Endometrial microvascular endothelial cells (primary cell): ENCODE data around the gene MORC2. TPM values are rescaled to one million over a fixed set of nuclear protein-coding genes. Genes with fewer than 3 reads are reported as not detected.

Experiments
- in situ Hi-C: cut with HindIII; loops from 2 replicates; pipeline ENCODE4 v1.10.0; 2017; ENCODE audit warnings: low sequenced_read_pairs, low pct_unique_long_range_greater_than_20kb; ENCODE audit errors: inconsistent ontology term
- total RNA-seq: library from RNA; depleted of rRNA; stranded (reverse); fragments of >200 nt; gene quantifications from one replicate; pipeline ENCODE4 v1.2.3, GENCODE V29; 2015; ENCODE audit errors: inconsistent ontology term

Gene MORC2
- 9.5 TPM for total RNA-seq

- in situ Hi-C loops: no loop called here
Measured at GRCh38 chr22:30968015-30968923, at the start of gene MORC2. TSS of gene MORC2 (minus strand) at chr22:30968774. CDS start at chr22:30967889, 885 bp downstream.

GRCh38 chr22:31005535-31005934 is 37.0 kb upstream of the MORC2 start:
- in situ Hi-C loops: no loop called here

- in situ Hi-C loops: no loop called here
Measured at GRCh38 chr22:31001124-31001770, 32.7 kb upstream of the MORC2 start.

GRCh38 chr22:30998329-30998728 is 29.8 kb upstream of the MORC2 start:
- in situ Hi-C loops: no loop called here

GRCh38 chr22:30996462-30996861 is 27.9 kb upstream of the MORC2 start:
- in situ Hi-C loops: no loop called here

- in situ Hi-C loops: no loop called here
Measured at GRCh38 chr22:30994960-30995359, 26.4 kb upstream of the MORC2 start.

GRCh38 chr22:30992565-30992964 is 24.0 kb upstream of the MORC2 start:
- in situ Hi-C loops: no loop called here

GRCh38 chr22:30990690-30991089 is 22.1 kb upstream of the MORC2 start:
- in situ Hi-C loops: no loop called here

GRCh38 chr22:30989474-30989873 is 20.9 kb upstream of the MORC2 start:
- in situ Hi-C loops: no loop called here

- in situ Hi-C loops: no loop called here
Measured at GRCh38 chr22:30985561-30986208, 17.1 kb upstream of the MORC2 start.

GRCh38 chr22:30984317-30984716 is 15.7 kb upstream of the MORC2 start:
- in situ Hi-C loops: no loop called here

- in situ Hi-C loops: no loop called here
Measured at GRCh38 chr22:30982512-30982911, 13.9 kb upstream of the MORC2 start.

GRCh38 chr22:30979932-30980331 is 11.4 kb upstream of the MORC2 start:
- in situ Hi-C loops: no loop called here

- in situ Hi-C loops: no loop called here
Measured at GRCh38 chr22:30978304-30978962, 9.9 kb upstream of the MORC2 start.

GRCh38 chr22:30970356-30970746 is 1.8 kb upstream of the MORC2 start:
- in situ Hi-C loops: no loop called here

GRCh38 chr22:30969532-30970355 is 1.2 kb upstream of the MORC2 start:
- in situ Hi-C loops: no loop called here

GRCh38 chr22:30968924-30969531 is 454 bp upstream of the MORC2 start, which contains the start of gene TUG1:
TSS of gene TUG1 (plus strand) at chr22:30969265.
- in situ Hi-C loops: no loop called here

GRCh38 chr22:30964858-30965257 is 3.7 kb downstream of the MORC2 start:
- in situ Hi-C loops: no loop called here
